ENCODE results near the gene PRDX2. TPM values are rescaled to one million over a fixed set of nuclear protein-coding genes. Genes with fewer than 3 reads are reported as not detected.

Gene PRDX2
- total RNA-seq, 4 donors from 2014 or later = 166 to 496 (median 328) TPM

DNA sequence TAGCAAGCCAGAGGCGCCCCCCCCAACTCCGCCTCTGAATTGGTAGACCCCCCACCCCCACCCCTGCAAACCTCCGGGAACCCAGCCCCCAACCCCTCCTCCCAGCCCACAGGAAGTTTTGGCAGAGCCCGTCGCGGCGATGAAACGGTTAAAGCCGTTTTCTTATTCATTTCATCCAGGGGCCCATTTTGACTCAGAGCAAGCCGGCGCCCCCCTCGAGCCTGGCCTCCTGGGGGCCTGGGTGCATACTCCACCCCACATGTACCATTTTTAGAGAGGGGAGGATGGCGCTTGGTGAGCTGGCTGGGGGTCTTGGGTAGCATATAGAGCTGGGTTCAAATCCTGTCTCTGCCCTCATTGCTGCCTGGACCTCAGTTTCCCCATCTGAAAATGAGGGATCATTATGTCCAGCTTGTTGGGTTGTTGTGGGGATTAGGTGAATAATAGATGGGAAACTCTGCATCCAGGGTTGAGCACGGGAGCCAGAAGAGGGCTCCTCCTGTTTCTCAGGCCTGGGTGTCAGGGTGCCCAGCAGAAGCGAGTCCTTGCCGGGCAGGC is 18.2 kb downstream of the PRDX2 start:
- H3K4me3 ChIP-seq (replicated peaks in 1 of 3) = peak overlapping the region in 1 of 3 donors; percentile 46
- no peaks in the 10 kb centered on the region for H3K27me3 ChIP-seq
- TF ChIP-seq, protein P1, sequence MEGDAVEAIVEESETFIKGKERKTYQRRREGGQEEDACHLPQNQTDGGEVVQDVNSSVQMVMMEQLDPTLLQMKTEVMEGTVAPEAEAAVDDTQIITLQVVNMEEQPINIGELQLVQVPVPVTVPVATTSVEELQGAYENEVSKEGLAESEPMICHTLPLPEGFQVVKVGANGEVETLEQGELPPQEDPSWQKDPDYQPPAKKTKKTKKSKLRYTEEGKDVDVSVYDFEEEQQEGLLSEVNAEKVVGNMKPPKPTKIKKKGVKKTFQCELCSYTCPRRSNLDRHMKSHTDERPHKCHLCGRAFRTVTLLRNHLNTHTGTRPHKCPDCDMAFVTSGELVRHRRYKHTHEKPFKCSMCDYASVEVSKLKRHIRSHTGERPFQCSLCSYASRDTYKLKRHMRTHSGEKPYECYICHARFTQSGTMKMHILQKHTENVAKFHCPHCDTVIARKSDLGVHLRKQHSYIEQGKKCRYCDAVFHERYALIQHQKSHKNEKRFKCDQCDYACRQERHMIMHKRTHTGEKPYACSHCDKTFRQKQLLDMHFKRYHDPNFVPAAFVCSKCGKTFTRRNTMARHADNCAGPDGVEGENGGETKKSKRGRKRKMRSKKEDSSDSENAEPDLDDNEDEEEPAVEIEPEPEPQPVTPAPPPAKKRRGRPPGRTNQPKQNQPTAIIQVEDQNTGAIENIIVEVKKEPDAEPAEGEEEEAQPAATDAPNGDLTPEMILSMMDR (IDR thresholded peaks at IDR 0.05) = no peak
- peak in 1 of 2 donors; percentile 32 for TF ChIP-seq POLR2A (IDR thresholded peaks at IDR 0.05)
- WGBS, 2 donors = 13 to 17% methylated on average over 10 to 11 of the region's 16 CpGs
- no peak for DNase-seq
- intact Hi-C loops (cut with DNase I) = no loop called here
- H3K9me3 ChIP-seq = no peaks in the 10 kb centered on the region
- H3K4me1 ChIP-seq = peaks cover 60 to 80% of the 10 kb centered on the region in 2 donors
- no peaks in the 10 kb centered on the region for H3K36me3 ChIP-seq
- peak overlapping the region; percentile 96 to 99 (median 96) for H3K27ac ChIP-seq

DNA sequence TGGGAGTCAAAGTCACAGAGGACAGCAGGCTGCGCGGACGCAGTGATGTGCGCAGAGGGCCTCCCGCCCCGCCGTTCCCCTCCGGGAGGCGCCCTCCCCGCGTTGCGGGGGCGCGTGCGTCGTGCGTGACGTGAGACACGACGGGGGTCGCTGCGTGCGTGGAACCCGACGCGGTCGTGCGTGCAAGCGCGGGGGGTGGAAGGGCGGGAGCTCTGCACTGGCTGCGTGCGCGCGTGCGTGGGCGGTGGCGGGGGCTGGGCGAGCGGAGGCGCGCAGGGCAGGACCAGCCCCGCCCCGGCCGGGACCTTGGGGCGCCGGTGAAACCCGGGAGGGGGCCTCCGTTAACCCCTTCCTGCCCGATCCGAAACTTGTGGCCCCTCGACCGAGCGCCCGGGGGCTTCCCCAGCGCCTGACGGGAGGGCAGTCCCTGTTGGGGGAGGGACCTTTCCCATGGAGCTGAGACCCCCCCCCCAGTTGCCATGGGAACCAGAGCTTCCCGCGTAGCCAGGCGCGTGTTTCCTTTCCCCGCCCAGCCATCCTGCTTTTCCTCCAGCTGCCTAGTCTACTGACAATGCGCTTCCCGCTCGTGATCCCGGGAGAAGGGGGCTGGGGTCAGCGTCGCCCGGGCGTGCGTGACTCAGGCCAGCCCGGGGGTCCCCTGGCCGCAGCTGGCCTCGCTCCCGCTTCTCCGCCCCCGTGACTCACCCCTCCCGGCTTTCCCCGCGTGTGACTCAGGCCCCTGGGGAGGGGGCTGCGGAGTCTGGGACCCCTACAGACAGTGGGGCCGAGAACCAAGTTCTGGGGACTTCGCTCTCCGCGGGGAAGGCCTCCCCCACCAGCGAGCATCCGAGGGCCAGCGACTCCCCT is 18.9 kb downstream of the PRDX2 start:
- peak overlapping the region; percentile 96 to 99 (median 96) for H3K27ac ChIP-seq
- no peaks in the 10 kb centered on the region for H3K36me3 ChIP-seq
- no peaks in the 10 kb centered on the region for H3K9me3 ChIP-seq
- intact Hi-C loops (cut with DNase I) = no loop called here
- H3K4me1 ChIP-seq = peaks cover 56 to 73% of the 10 kb centered on the region in 2 donors
- DNase-seq = peak; percentile 84 to 85
- WGBS, 2 donors = 0 to 4% methylated on average over 4 to 14 of the region's 88 CpGs
- no peaks in the 10 kb centered on the region for H3K27me3 ChIP-seq
- H3K4me3 ChIP-seq (replicated peaks in 1 of 3) = peak overlapping the region in 2 of 3 donors; percentile 10 to 46
- peak; percentile 49 to 61 for TF ChIP-seq POLR2A (IDR thresholded peaks at IDR 0.05)
- TF ChIP-seq, protein P1 (IDR thresholded peaks at IDR 0.05) = peak in 2 of 6 experiments; percentile 0 to 13

DNA sequence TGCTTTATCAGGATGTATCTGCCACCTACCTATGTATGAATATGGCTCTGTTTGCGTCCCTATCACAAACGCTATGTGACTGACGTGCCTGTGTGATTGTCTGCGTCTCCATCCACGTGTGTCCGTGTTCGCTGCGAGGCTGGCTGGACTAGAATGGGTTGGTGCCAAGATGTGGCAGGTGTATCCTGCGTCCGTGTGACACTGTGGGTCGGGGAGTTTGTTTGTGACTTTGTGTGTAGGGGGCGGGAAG is 19.5 kb downstream of the PRDX2 start:
- peaks cover 51 to 71% of the 10 kb centered on the region in 2 donors for H3K4me1 ChIP-seq
- no peaks in the 10 kb centered on the region for H3K27me3 ChIP-seq
- H3K9me3 ChIP-seq = no peaks in the 10 kb centered on the region
- no peaks in the 10 kb centered on the region for H3K36me3 ChIP-seq
- WGBS, 2 donors = 3 to 8% methylated on average over 8 to 12 of the region's 12 CpGs
- no peak for TF ChIP-seq POLR2A (IDR thresholded peaks at IDR 0.05)
- TF ChIP-seq, protein P1 (IDR thresholded peaks at IDR 0.05) = peak in 1 of 6 experiments; percentile 1
- H3K4me3 ChIP-seq (replicated peaks in 1 of 3) = peak overlapping the region in 1 of 3 donors; percentile 46
- peak overlapping the region; percentile 96 to 99 (median 96) for H3K27ac ChIP-seq
- DNase-seq = peak; percentile 74 to 79
- intact Hi-C loops (cut with DNase I) = no loop called here

GRCh38 chr19:12779162-12779993 is 22.2 kb downstream of the PRDX2 start:
- DNase-seq = peak in 1 of 2 donors; percentile 30
- no peaks in the 10 kb centered on the region for H3K9me3 ChIP-seq
- intact Hi-C loops (cut with DNase I) = no loop called here
- peaks cover 39 to 50% of the 10 kb centered on the region in 2 donors for H3K4me1 ChIP-seq
- peak overlapping the region; percentile 92 to 98 (median 98) for H3K27ac ChIP-seq
- H3K27me3 ChIP-seq = no peaks in the 10 kb centered on the region
- TF ChIP-seq, protein P1 (IDR thresholded peaks at IDR 0.05) = no peak
- TF ChIP-seq POLR2A (IDR thresholded peaks at IDR 0.05) = no peak
- H3K36me3 ChIP-seq = no peaks in the 10 kb centered on the region
- peak overlapping the region in 1 of 3 donors; percentile 69 for H3K4me3 ChIP-seq (replicated peaks in 1 of 3)
- WGBS, 2 donors = 63 to 72% methylated on average over 12 to 15 of the region's 15 CpGs

Measured in thyroid gland (tissue), 4 donors.